ENCODE measurements around the gene ZBTB9.
"Not testable (repeated sequence)": the region's sequence is repeated elsewhere in the genome, so short reads cannot be mapped to it uniquely, and the experiment has no call there.

The ZBTB9 gene

DNA sequence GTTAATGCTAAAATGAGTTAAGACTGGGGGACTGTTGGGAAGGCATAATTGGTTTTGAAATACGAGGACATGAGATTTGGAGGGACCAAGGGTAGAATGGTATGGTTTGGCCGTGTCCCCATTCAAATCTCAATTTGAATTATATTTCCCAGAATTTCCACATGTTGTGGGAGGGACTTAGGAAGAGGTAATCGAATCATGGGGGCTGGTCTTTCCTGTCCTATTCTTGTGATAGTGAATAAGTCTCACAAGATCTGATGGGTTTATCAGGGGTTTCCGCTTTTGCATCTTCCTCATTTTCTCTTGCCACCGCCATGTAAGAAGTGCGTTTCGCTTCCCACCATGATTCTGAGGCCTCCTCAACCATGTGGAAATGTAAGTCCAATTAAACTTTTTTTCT lies 12.7 kb downstream of the ZBTB9 start:
- DNase-seq = no peak

DNA sequence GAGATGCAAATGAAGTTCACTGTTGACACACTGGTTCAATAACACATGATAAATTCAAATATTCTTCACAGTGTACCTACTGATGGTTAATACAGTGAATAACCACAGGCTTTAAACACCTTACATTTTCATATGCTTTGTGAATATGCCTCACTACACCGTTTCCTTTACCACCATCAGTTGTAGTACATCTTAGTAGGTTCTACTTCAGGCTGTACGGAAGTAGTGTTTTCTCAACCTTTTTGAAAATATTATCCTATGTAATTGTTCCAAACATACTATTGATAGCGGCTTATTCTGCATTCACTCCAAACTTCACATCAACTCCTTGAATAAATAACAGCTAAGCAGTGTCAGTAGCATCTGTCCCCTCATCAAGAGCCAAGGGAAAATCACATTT lies 15.3 kb downstream of the ZBTB9 start:
- DNase-seq = no peak

- DNase-seq = no peak
Measured at GRCh38 chr6:33477864-33478263, 23.5 kb downstream of the ZBTB9 start.

- no peak for DNase-seq
Measured at GRCh38 chr6:33481192-33481591, 26.8 kb downstream of the ZBTB9 start.

- not testable (repeated sequence) for DNase-seq
Measured at GRCh38 chr6:33482620-33483019, 28.2 kb downstream of the ZBTB9 start.

- no peak for DNase-seq
Measured at GRCh38 chr6:33483678-33484077, 29.3 kb downstream of the ZBTB9 start.

DNA sequence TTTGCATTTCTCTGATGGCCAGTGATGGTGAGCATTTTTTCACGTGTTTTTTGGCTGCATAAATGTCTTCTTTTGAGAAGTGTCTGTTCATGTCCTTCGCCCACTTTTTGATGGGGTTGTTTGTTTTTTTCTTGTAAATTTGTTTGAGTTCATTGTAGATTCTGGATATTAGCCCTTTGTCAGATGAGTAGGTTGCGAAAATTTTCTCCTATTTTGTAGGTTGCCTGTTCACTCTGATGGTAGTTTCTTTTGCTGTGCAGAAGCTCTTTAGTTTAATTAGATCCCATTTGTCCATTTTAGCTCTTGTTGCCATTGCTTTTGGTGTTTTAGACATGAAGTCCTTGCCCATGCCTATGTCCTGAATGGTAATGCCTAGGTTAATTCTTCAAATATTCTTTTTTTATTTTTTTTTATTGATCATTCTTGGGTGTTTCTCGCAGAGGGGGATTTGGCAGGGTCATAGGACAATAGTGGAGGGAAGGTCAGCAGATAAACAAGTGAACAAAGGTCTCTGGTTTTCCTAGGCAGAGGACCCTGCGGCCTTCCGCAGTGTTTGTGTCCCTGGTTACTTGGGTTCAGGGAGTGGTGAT lies 30.4 kb downstream of the ZBTB9 start:
- DNase-seq = not testable (repeated sequence)

- not testable (repeated sequence) for DNase-seq
Measured at GRCh38 chr6:33485680-33486079, 31.3 kb downstream of the ZBTB9 start.

DNA sequence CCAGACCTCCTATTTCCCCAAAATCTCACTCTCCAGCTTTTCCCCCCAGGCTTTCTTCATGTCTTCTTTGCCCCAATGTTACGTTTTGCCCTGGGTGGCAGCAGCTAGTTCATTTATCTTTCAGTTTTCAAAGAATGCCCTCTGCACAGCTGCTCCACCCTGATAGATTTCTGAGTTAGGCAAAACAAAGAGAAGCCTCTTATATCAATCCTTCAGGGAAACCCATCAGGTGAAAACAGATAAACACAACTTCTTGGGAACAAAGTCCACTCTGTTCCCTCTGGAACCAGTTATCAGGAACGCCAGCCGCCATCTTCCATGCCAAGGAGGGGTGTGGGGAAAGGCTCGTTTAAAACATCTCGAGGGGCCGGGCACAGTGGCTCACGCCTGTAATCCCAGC lies 34.0 kb downstream of the ZBTB9 start:
- DNase-seq = no peak

DNA sequence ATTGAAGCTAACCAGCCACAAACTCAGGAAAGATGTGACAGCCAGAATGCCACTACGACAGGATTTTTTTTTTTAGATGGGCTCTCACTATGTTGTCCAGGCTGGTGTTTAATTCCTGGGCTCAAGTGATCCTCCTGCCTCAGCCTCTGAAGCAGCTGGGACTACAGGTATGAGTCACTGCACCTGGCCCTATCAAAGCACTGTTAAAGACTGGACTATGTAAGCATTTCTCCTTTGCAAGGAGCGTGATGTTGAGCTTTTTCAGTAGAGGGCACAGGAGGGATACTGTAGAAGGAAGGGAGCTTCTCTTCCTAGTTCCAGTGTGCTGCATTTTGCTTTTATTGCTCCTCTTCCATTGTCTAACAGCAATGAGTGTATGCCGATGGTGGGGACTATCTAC lies 35.8 kb downstream of the ZBTB9 start:
- no peak for DNase-seq

GRCh38 chr6:33490621-33491020 lies 36.2 kb downstream of the ZBTB9 start:
- no peak for DNase-seq

- no peak for DNase-seq
Measured at GRCh38 chr6:33492093-33492492, 37.7 kb downstream of the ZBTB9 start.

GRCh38 chr6:33497157-33497556 lies 42.8 kb downstream of the ZBTB9 start:
- no peak for DNase-seq

- DNase-seq = no peak
Measured at GRCh38 chr6:33502486-33502885, 48.1 kb downstream of the ZBTB9 start.

DNA sequence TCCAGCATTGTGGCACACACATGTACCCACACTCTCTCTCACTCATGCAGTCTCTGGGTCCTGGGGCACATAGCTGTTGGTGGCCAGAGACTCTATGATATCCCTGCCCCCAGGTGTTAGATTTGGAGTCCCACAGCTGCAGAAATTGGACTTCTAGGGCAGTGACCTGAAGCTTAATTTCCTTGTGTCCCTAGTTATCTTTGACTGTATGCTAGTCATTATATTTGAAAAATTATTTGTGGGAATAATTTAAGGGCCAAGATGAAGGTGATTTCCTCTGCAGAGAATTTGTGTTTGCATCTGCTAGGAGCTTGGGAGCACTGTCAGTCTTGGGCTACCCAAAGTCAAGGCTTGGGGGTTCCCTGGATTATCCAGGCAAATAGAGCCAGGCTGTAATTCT lies 50.1 kb downstream of the ZBTB9 start:
- no peak for DNase-seq

DNA sequence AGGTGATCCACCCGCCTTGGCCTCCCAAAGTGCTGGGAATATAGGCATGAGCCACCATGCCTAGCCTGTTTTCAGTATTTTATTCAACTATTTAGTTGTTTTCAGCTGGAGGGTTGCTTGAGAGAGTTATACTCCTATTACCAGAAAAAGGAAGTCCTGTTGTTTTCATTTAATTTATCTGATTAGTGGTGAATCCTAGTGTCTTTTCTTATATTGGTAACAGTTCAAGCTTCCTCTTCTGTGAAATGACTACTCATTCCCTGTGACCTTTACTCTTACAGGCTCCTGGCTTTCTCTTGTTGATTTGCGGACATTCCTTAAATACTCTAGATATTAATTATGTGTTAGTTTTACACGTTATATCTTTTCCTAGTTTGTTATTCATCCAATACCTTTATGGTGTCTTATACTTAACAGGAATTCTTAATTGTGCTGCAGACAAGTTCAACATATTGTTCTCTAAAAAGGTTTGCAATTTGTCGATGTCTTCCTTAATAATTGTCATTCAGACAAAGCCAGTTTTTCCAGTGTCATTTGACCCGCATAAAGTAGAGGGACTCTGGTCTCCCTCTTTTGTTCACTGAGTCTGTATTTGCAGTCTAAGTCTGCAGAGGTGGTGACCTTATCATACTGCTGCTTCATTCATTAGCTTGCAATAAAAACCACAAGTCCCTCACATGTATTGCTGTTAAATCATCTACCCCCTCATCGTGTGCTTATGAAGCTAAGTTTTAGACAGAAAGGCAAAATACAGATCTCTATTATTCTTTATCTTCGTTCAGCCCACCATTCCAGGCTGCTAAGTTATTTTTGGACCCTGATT lies 51.4 kb downstream of the ZBTB9 start:
- DNase-seq = no peak

Measured in stimulated activated CD4-positive, alpha-beta T cell treated with anti-CD3 and anti-CD28 coated beads, Interleukin-4, amount 100 ng/mL, for 24 hours (primary cell).